Osteocyte (in vitro differentiated cells): ENCODE measurements around the gene TTLL4. TPM values are rescaled to one million over a fixed set of nuclear protein-coding genes. Genes with fewer than 3 reads are reported as not detected.
A peak's percentile ranks its signal among the peaks of the same experiment; 100 is the strongest.

Source experiments
- DNase-seq: peaks from one replicate; pipeline ENCODE4 v3.0.0; 2021; ENCODE audit warnings: mixed read lengths; ENCODE audit not compliant: unreplicated experiment; ENCODE audit errors: extremely low spot score
- H3K27ac Mint-ChIP-seq: one replicate; pipeline ENCODE4 v1.8.0; 2021; ENCODE audit warnings: mild to moderate bottlenecking, mixed read lengths; ENCODE audit not compliant: unreplicated experiment
- H3K27me3 Mint-ChIP-seq: one replicate; pipeline ENCODE4 v1.8.0; 2021; ENCODE audit warnings: mixed read lengths; ENCODE audit not compliant: unreplicated experiment
- H3K36me3 Mint-ChIP-seq: one replicate; pipeline ENCODE4 v1.8.0; 2021; ENCODE audit warnings: mixed read lengths; ENCODE audit not compliant: unreplicated experiment
- H3K4me1 Mint-ChIP-seq: one replicate; pipeline ENCODE4 v1.8.0; 2021; ENCODE audit warnings: mixed read lengths; ENCODE audit not compliant: unreplicated experiment
- H3K4me3 Mint-ChIP-seq: one replicate; pipeline ENCODE4 v1.8.0; 2021; ENCODE audit warnings: mild to moderate bottlenecking, moderate library complexity, mixed read lengths; ENCODE audit not compliant: unreplicated experiment
- H3K9me3 Mint-ChIP-seq: one replicate; pipeline ENCODE4 v1.8.0; 2021; ENCODE audit warnings: mixed read lengths; ENCODE audit not compliant: unreplicated experiment
- CTCF ChIP-seq: fragments of 200-600 bp; sonication (generic); IDR thresholded peaks from 2 replicates; pipeline ENCODE4 v1.5.0; 2021; ENCODE audit warnings: antibody characterized with exemption, mild to moderate bottlenecking, moderate library complexity
- total RNA-seq: library from RNA; stranded (reverse); gene quantifications from 2 replicates; pipeline ENCODE4 v1.2.1, GENCODE V29; 2021

Gene TTLL4
- total RNA-seq, 1 donor from 2014 or later, result 28.6 TPM

GRCh38 chr2:218777276-218777990 is 66.8 kb downstream of the TTLL4 start:
- H3K27ac Mint-ChIP-seq, result no peak overlapping the region

GRCh38 chr2:218780046-218780445 is 69.4 kb downstream of the TTLL4 start:
- H3K4me1 Mint-ChIP-seq, result peaks cover 20% of the 10 kb centered on the region
- no peak overlapping the region for H3K4me3 Mint-ChIP-seq
- peaks cover 6% of the 10 kb centered on the region for H3K27me3 Mint-ChIP-seq
- TF ChIP-seq CTCF, result no peak
- H3K9me3 Mint-ChIP-seq, result peaks cover 11% of the 10 kb centered on the region
- no peak for DNase-seq
- H3K36me3 Mint-ChIP-seq, result peaks cover 4% of the 10 kb centered on the region
- no peak overlapping the region for H3K27ac Mint-ChIP-seq

More at GRCh38 chr2:218777276-218777990, 66.8 kb downstream of the TTLL4 start:
- TF ChIP-seq CTCF, result no peak
- Mint-ChIP-seq H3K4me3 (no peak overlapping the region), H3K27me3 (peaks cover 6% of the 10 kb centered on the region), H3K9me3 (peaks cover 11% of the 10 kb centered on the region), H3K36me3 (peaks cover 4% of the 10 kb centered on the region), H3K4me1 (peaks cover 12% of the 10 kb centered on the region)
- DNase-seq, result no peak

- H3K4me1 Mint-ChIP-seq, result peaks cover 20% of the 10 kb centered on the region
- peak overlapping the region; percentile 58 for H3K27ac Mint-ChIP-seq
- peaks cover 9% of the 10 kb centered on the region for H3K9me3 Mint-ChIP-seq
- peaks cover 6% of the 10 kb centered on the region for H3K27me3 Mint-ChIP-seq
- no peak for DNase-seq
- H3K36me3 Mint-ChIP-seq, result peaks cover 3% of the 10 kb centered on the region
- TF ChIP-seq CTCF, result no peak
- peak overlapping the region; percentile 67 for H3K4me3 Mint-ChIP-seq
Observed at GRCh38 chr2:218780851-218781690, 70.4 kb downstream of the TTLL4 start.

- H3K9me3 Mint-ChIP-seq, result peaks cover 6% of the 10 kb centered on the region
- peaks cover 20% of the 10 kb centered on the region for H3K4me1 Mint-ChIP-seq
- H3K36me3 Mint-ChIP-seq, result no peaks in the 10 kb centered on the region
- peak within 1 kb of the TSS; percentile 67 for H3K4me3 Mint-ChIP-seq
- H3K27ac Mint-ChIP-seq, result peak within 1 kb of the TSS; percentile 58
- TF ChIP-seq CTCF, result no peak
- peaks cover 6% of the 10 kb centered on the region for H3K27me3 Mint-ChIP-seq
- peak; percentile 85 for DNase-seq
Observed at GRCh38 chr2:218781691-218782527, 71.3 kb downstream of the TTLL4 start, which contains the start of gene CYP27A1. Gene CYP27A1 (plus strand): TSS chr2:218782147. CDS start chr2:218782183, 36 bp downstream.
